ENCODE results near the gene TLE3. TPM values are rescaled to one million over a fixed set of nuclear protein-coding genes. Genes with fewer than 3 reads are reported as not detected.

The TLE3 gene
- total RNA-seq, 2 donors from 2014 or later: 16.6 to 33.9 TPM

DNA sequence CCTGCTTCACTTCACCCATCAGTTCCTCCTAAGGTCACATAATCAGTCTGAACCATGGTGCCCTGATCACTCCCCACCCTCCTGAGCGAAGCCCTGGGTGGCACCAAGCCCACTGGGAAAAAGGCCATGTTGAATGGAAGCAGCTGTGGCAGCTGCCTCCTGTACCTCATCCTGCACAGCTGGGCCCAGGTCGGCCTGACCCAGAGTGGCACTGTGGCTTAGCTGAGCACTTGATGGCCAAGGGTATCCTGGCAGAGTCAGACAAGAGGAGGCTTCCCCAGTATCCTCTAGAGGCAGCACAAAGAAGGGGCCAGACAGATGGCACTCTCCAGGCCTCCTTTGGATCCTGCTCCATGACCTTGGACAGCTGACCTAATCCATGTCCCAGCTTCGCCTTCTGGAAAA is 68.4 kb downstream of the TLE3 start:
- ATAC-seq: no peak
- no peak overlapping the region for H3K27ac ChIP-seq
- no peaks in the 10 kb centered on the region for H3K9me3 ChIP-seq
- TF ChIP-seq, protein P1, sequence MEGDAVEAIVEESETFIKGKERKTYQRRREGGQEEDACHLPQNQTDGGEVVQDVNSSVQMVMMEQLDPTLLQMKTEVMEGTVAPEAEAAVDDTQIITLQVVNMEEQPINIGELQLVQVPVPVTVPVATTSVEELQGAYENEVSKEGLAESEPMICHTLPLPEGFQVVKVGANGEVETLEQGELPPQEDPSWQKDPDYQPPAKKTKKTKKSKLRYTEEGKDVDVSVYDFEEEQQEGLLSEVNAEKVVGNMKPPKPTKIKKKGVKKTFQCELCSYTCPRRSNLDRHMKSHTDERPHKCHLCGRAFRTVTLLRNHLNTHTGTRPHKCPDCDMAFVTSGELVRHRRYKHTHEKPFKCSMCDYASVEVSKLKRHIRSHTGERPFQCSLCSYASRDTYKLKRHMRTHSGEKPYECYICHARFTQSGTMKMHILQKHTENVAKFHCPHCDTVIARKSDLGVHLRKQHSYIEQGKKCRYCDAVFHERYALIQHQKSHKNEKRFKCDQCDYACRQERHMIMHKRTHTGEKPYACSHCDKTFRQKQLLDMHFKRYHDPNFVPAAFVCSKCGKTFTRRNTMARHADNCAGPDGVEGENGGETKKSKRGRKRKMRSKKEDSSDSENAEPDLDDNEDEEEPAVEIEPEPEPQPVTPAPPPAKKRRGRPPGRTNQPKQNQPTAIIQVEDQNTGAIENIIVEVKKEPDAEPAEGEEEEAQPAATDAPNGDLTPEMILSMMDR (IDR thresholded peaks at IDR 0.05): no peak
- TF ChIP-seq POLR2A (IDR thresholded peaks at IDR 0.05): no peak
- peaks cover 0 to 14% of the 10 kb centered on the region in 2 donors for H3K27me3 ChIP-seq
- H3K4me3 ChIP-seq: no peak overlapping the region
- 47 to 74% methylated on average over 3 of the region's 3 CpGs for WGBS, 2 donors
- peaks cover 5% of the 10 kb centered on the region for H3K4me1 ChIP-seq
- no peak for DNase-seq
- no peaks in the 10 kb centered on the region for H3K36me3 ChIP-seq (replicated peaks in 1 of 2; ENCODE audit: insufficient read depth in 1 of 2, low read depth in 2 of 2)
- intact Hi-C loops (cut with DNase I): no loop called here

DNA sequence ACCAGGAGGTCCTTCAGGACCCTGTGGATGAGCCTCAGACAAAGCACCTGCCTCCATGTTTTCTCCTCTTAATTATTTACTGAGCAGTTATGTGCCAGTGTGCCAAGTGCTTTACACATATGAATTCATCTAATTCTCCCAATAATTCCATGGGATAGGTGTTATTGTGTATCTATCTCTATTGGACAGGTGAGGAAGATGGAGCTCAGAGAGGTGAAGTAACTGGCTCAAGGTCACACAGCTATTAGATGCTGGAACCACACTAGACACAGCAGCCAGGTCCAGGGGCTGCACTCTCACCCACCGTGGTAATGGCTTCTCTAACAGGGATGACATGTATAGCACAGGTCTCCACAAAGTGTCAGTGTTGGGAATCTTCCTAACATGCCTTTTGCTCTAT is 70.2 kb downstream of the TLE3 start:
- Histone ChIP-seq H3K36me3 (replicated peaks in 1 of 2; ENCODE audit: insufficient read depth in 1 of 2, low read depth in 2 of 2) (no peaks in the 10 kb centered on the region), H3K4me3 (no peak overlapping the region), H3K4me1 (peaks cover 17% of the 10 kb centered on the region), H3K27ac (no peak overlapping the region), H3K27me3 (peaks cover 0 to under 1% of the 10 kb centered on the region in 2 donors), H3K9me3 (no peaks in the 10 kb centered on the region)
- intact Hi-C loops (cut with DNase I): no loop called here
- no peak for TF ChIP-seq POLR2A (IDR thresholded peaks at IDR 0.05)
- TF ChIP-seq, protein P1 (IDR thresholded peaks at IDR 0.05): no peak
- DNase-seq (no peak), ATAC-seq (no peak)
- WGBS, 2 donors: 100% methylated on average over 1 of the region's 1 CpG

DNA sequence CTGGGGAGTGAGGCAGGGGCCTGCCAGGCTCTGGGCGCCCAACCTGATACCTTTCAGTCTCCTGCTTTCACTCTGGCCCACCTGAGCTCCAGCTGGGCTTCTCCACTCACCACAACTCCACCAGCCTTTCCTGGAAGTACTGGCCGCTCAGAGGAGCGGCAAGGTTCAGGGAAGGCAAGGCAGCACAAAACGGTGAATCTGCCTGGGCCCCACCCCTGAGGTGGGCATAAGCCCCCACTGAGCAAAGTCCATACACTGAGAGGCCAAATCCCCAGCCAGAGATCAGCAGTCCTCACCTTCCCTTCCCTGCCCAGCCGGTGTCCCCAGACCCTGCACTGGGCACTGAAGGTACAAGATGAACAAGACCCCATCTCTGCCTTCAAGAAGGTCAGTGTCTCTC is 70.7 kb downstream of the TLE3 start:
- no peak overlapping the region for H3K27ac ChIP-seq
- no peaks in the 10 kb centered on the region for H3K9me3 ChIP-seq
- TF ChIP-seq, protein P1 (IDR thresholded peaks at IDR 0.05): no peak
- TF ChIP-seq POLR2A (IDR thresholded peaks at IDR 0.05): no peak
- intact Hi-C loops (cut with DNase I): no loop called here
- peaks cover 17% of the 10 kb centered on the region for H3K4me1 ChIP-seq
- H3K36me3 ChIP-seq (replicated peaks in 1 of 2; ENCODE audit: insufficient read depth in 1 of 2, low read depth in 2 of 2): no peaks in the 10 kb centered on the region
- no peak overlapping the region for H3K4me3 ChIP-seq
- H3K27me3 ChIP-seq: no peaks in the 10 kb centered on the region
- WGBS, 2 donors: 83 to 89% methylated on average over 4 to 5 of the region's 5 CpGs
- ATAC-seq (no peak), DNase-seq (no peak)

DNA sequence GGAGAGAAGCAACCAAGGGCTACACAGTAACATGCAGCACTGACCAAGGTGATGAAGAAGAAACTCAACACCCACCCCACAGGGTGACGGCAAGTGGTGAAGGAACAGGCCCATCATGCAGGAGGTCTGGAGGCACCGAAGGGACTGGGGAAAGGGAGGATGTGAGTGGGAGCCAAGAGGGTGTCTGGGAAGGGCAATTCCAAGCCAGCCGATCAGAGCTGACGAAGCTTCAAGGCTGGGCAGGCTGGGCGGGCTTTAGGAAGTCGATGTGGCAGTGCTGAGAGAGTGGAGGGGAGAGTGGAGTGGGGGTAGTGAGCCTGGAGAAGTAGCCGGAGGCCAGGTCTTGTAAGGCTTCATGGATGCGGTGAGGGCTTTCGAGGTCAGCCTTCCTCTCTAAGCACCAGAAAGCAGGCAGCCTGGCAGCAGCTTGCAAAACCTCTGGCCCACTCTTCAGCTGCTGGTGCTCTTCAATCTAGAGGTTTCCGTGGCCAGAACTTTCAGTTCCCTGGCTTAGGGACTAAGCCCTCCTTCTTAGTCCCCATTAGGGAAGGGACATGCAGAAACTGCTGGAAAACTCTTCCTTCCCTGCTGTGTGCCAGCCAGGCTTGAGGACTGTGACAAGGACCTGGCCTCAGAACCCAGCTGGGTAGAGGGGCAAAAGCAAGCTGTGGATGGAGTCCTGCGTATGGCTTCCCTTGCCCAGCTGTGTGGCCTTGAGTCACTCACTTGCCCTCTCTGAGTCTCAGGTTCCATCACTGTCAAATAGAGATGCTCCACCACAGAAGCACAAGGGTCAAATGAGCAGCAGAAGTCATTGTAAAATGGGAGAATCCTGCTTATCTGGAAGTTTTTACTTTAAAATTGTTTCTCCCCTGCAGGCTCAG is 72.1 kb downstream of the TLE3 start:
- intact Hi-C loops (cut with DNase I): no loop called here
- WGBS, 2 donors: 80 to 92% methylated on average over 10 to 11 of the region's 11 CpGs
- H3K27me3 ChIP-seq: no peaks in the 10 kb centered on the region
- no peaks in the 10 kb centered on the region for H3K9me3 ChIP-seq
- TF ChIP-seq, protein P1 (IDR thresholded peaks at IDR 0.05): no peak
- no peak for TF ChIP-seq POLR2A (IDR thresholded peaks at IDR 0.05)
- H3K27ac ChIP-seq: no peak overlapping the region
- no peak overlapping the region for H3K4me3 ChIP-seq
- DNase-seq (no peak), ATAC-seq (no peak)
- no peaks in the 10 kb centered on the region for H3K36me3 ChIP-seq (replicated peaks in 1 of 2; ENCODE audit: insufficient read depth in 1 of 2, low read depth in 2 of 2)
- peaks cover 17% of the 10 kb centered on the region for H3K4me1 ChIP-seq

DNA sequence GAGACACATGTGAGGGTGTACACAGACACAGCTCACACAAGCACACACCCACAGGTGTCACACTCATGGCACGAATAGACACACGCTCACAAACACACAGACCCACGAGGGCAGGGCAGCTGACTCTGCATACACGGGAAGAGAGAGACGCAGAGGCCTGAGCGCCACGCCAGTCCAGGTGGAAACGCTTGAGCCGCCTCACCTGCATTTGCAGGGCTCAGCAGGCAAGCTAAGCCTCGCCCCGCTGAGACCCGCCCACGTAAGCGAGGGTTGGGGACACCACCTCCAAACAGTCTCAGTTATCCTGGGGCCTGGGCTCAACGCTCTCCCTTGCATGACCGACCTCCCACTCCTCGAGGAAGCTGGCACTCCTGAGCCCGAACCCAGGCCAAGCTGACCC is 73.2 kb downstream of the TLE3 start:
- no peak for DNase-seq
- H3K27me3 ChIP-seq: no peaks in the 10 kb centered on the region
- no peak for TF ChIP-seq POLR2A (IDR thresholded peaks at IDR 0.05)
- TF ChIP-seq, protein P1 (IDR thresholded peaks at IDR 0.05): no peak
- H3K9me3 ChIP-seq: no peaks in the 10 kb centered on the region
- no peak overlapping the region for H3K4me3 ChIP-seq
- intact Hi-C loops (cut with DNase I): no loop called here
- no peaks in the 10 kb centered on the region for H3K36me3 ChIP-seq (replicated peaks in 1 of 2; ENCODE audit: insufficient read depth in 1 of 2, low read depth in 2 of 2)
- 75 to 79% methylated on average over 14 to 16 of the region's 18 CpGs for WGBS, 2 donors
- H3K27ac ChIP-seq: no peak overlapping the region
- peaks cover 17% of the 10 kb centered on the region for H3K4me1 ChIP-seq
- no peak for ATAC-seq

Data from body of pancreas (tissue), 4 donors.